GM19328 (cell line): ENCODE results near the gene ZFP36L1.

Source experiments
- ATAC-seq: cut with Tn5 transposase; IDR thresholded peaks from one replicate; pipeline ENCODE4 v1.9.1; 2021; ENCODE audit warnings: mild to moderate bottlenecking, moderate library complexity; ENCODE audit not compliant: unreplicated experiment

The ZFP36L1 gene

DNA sequence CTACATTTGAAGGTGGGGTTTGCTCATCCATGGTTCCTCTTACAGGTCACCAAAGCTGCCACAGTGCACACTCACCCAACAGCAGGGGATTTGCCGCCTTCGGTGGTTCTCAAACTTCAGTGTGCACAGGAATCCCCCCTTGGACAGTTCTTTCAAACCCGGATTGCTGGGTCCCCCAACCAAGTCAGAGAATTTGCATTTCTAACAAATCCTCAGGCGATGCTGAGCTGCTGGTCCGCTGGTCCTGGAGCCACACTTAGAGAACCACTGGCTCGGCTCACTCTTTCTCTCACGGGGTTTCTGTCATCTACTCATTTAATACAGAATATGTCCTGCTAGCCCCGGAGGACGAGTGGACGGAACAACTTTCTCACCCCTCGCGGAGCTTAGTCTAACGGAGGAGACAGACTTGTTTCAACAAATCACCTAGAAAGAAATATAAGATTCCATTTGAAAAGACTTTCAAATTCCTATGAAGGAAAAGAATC, 24.1 kb upstream of the ZFP36L1 start:
- no peak for ATAC-seq

DNA sequence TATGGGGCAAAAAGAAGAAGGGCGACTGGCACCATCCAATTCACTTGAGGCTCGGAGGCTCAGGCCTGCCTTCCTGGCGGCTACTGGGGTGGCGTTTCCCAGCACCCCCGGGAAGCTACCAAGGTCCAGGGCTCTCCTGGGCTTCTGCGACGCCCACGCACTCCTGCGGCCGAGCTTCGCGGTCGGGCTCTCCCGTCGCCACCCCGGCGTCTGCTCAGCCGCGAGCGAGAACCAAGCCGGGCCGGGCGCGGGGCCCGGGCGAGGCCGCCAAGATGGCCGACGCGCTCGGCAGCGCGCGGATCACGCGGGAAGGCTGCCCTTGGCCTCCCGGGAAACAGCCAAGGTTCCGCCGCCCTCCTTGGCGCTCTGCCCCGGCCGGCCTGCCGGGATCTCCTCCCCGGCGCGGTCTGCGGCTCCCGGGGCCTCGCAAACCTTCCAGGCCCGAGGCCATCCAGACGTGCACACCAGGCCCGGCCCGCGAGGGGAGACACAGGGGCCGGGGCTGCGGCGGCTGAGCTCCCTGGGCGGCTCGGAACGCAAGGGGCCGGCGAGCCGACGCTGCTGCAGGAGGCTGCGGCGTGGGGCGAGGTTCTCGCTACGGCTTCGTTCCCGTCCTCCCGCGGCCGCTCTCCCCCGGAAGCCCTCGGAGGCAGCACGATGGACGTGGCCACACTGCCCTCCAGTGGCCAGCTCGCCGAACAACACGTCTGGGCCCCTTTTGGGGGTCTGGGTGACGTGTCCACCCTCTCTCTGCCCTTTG, 23.5 kb upstream of the ZFP36L1 start:
- no peak for ATAC-seq

DNA sequence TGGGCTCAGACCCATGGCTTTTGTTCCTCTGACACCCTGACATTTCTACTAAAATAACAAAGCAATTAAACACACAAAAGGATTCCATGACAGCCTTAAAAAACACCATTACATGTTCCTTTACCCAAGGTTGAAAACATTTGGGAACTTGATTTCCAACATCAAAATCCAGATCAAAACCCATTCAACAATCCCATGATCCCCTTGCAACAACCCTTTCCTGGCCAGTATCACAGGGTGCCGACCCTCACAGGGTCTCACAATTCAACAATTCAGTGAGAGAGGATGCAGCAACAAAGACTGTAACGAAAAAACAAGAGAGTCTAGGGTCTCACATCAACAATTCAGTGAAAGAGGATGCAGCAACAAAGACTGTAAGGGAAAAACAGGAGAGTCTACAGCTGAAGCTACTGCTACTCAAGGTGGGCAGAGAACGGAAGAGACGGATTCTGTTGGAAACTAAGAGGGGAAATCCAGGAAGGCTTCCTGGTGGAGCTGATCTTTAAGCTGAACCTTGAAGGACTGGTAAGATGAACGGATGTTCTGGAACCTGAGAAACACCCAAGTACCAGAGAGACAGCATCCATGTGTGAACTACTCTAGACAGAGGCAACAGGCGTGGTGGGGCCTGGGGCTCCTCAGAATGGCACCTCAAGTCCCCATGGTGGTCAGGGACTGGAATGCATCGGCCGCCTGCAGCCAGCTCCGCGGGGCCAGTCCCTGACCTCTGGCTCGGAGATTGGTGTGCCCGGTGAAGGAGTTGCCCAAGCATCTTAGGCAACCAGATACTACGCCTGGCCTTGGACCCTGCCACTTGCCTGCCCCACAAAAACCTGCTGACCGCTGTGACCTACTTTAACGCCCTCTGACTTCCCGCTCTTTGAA, 22.7 kb upstream of the ZFP36L1 start:
- no peak for ATAC-seq

DNA sequence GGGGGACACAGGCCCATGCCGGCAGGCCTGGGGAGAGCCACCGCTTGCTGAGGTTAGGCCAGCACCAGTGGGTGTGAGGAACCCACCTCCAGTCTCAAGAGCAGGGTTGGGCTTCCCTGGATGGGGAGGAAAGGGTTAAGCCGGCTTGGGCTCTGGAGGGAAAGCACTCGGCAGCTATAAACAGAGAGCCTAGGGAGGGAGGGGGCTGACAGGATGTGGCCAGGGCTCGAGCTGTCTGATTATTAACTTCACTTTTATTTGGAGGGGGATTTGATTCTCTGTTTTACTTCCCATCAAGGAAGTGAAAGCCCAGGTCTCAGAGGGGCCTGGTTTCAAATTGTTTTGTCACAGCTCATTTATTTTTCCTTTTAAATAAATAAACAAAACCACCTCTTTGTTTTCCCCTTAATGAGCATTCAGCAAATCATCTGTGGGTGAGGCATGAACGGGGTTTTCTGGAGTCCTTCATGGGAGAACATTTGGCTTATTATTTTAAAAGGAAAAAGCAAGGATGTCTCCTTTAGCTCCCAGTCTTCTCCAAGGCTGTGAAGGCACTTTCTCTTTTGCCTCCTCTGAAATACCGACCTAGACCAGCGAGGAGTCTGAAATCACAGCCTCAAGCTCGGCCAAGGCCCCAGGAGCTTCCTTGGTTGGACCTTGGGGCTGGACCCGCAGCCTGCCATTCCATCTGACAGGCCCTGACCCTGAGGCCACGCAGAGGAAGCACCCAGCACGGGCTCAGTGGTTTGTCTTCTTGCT, 21.9 kb upstream of the ZFP36L1 start:
- no peak for ATAC-seq

DNA sequence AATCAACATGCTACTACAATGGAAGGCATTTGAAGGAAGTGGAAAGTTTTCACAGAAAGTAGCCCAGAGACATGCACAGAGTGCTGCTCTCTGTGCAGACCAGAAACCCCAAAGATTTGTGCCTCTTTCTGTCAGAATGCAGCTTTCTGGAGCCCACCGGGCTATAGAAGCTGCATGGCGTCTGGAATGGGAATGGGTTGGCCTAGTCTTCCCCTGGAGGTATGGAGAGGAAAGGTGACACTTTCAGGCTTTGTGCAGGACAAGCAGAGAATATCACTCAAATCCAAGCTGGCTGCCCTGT, 21.3 kb upstream of the ZFP36L1 start:
- no peak for ATAC-seq

DNA sequence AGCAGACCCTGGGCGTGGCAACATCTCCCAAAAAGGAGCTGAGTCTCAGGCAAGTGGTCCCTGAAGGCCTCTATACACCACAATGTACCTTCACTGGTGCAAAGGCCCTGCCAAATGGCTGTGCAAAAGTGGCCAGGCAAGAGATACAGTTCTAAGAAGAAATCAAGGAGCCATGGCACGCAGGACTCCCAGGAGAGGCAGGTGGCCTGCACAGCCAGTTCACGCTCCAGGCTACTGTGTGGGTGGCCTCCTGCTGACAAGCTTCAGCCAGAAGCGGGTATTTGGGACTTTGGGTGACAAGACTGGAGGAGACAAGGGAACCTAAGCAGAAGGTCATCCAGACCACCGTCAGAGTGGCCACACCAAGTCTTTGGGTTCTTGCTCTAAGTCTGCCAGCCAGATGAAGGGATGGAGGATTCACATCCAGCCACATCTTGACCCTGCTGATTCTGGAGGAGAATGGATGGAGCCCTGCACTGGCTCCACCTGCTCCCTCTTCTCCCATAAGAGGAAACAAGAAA, 20.5 kb upstream of the ZFP36L1 start:
- ATAC-seq: no peak

DNA sequence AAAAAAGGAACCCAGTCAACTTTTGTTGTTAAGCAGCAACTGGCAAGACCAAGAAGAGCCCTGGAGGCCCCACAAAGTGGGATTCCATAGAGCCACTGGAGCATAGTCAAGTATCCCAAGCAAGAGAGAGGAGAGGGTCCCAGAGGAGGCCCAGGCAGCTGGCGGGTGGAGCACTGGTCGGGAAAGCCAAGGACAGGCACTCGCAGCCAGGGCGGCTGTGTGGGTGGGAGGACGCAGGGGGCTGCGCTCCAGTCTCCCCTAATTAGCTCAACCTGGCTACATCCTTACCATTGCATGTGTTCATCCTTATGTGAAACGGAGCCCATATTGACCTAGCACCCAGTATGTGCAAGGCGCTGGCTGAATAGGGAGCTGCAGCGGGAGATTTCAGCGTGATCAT, 18.3 kb upstream of the ZFP36L1 start:
- no peak for ATAC-seq

DNA sequence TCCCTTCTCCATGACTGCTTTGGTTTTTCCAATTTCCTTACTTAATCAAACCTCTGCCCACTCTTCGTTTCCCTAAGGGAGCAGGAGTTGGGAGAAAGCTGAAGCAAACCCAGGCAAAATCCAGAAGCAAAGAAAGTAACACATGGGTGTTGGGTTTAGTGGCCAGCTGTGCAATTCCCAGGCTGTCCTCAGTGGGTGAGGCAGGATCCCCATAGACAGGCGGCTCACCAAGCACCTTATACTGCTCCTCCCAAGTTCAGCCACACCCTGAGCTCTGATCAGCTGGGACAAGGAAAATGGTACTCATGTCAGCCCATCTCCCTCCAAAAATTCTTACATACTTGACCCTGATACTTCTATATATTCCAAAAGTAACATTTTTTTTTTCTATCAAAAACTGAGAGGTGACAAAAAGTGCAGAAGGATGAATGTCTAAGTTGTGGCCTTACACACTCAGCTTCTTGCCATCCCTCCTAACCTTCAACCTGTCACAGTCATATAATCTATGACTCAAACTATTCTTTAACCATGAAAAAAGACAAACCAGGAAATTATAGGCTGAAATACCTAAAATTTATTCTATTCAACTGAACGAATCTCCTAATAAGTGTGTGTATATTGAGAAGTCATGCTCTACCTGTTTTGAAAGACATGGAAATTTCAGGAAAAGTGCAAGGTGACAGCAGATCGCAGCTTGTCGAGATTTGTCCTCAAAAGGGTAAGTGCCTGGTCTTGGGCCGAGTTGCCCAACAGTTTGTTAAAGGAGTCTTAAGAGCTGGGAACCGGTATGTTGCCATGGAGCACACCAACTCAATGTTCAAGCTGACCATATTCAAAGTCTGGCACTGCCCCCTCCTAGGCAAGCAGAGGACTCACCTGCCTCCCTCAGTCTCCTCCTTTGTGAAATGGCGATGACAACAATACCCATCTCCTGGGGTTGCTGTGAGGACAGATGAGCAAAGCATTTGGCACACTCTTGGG, 17.6 kb upstream of the ZFP36L1 start:
- no peak for ATAC-seq

DNA sequence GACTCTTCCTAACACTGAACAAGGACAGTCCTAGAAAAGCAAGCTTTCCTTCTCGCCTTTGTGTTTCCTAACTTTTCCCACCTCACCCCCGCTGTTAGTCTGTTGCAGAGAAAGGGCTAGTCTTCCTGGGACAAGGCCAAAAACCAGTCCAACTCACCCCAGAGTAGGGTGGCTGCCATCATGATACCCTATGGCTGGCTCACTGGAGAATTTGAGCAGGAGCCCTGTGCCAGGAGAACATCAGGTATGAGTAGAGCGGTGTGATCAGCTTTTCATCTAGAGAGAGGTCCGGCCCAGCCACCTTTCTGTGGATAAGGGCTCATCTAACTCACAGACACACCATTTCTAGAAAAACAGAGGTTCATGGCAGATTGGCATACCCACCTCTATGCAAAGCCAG, 16.7 kb upstream of the ZFP36L1 start:
- no peak for ATAC-seq

DNA sequence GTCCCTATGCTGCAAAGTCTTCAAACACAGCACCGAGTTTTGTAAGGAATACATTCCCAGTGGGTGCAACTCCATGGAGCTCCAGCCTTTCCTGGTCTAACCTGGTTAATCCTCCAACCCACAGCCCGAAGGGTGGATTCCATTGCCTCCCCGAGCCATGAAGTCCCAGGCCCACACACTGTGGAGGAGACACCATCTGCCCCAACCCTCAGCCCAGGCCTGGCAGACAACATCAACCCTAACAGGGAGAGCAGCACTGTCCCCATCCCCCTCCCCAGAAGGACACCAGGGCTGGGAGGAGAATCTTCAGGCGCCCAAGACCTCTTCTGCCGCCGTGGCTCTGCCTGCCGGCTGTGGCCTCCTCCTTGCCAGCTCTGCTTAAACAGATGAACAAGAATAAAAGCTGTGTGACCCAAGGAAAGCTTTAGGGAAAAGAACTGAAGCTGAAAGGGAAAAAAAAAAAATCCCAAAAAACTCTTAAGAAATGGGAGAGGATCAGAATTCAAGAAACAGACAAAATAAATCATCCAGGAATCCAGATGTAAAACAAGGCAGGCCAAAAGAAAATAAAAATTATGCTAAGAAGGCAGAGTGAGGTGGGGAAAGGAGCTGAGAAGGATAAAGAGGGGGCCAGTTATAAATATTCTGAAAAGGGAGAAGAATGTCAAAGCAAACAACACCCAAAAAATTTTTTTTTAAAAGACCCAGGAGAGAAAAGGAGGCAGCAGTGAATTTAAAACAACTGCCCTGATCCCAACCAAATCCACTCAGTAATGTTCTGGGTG, 16.0 kb upstream of the ZFP36L1 start:
- ATAC-seq: no peak

DNA sequence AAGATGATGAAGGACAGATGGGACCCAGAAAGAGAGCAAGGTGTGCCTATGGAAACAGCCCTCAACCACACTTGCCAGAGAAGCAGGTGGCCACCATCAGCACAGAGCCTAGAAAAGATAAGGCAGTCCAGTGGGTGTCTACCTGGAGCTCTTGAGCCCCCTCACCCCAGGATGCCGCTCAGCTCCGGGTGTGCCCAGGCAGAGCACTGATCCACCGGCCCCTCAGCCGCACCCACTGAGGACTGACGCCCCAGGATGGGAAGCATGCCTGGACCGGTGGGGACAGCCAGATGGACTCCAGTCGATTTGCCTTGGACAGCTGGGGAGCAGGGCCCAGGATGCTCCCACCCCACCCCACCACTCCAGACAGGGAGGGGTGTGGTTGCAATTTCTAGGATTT, 15.1 kb upstream of the ZFP36L1 start:
- no peak for ATAC-seq

DNA sequence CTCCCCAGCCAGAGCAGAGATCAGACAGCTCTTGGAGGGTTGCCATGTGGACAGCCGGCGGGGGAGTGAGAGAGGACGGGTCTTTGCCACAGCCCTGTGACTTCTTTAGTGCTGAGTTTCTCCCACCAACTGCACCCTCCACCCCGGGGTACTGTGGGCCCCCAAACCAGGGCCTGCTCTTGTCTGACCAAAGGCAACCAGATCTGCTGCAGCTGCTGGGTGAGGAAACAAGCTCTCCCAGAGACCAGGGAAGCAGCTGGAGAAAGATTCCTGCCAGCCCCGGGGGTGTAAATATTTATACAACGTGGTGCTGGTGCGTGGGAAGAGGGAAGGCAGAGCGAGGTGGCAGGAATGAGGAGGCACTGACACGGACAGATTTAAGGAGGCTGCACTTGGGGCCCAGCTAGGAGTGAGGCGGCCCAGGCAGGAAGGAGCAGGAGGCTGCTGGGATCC, 14.3 kb upstream of the ZFP36L1 start:
- ATAC-seq: no peak

DNA sequence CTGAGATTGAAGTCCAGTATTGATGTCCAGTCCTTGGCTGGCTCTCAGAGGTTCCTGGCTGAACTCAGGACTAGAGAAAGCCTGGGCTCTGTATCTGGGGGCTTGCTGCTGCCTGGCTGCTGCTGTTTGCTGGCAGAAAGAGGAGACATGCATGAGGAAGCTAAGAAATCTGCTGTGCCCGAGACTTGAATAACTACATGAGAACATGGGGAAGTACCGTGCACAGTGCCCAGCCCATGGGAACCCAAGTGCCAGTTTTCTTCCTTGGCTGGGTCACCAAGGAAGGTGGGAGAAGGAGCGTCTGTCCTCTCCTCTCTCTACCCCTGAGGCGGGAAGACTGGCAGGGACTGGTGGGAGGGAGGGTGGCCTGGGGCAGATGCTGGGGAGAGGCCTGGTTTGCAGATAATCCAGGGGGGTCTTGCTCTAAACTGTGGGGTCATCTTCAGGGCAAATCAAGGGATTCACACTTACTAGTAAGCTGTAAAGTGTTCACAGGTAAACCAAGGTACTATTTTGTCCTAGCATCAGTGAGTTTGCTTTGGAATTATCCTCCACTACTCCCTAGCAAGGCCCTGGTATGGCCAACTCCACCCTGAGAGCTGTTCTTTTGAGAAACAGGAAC, 13.8 kb upstream of the ZFP36L1 start:
- no peak for ATAC-seq

DNA sequence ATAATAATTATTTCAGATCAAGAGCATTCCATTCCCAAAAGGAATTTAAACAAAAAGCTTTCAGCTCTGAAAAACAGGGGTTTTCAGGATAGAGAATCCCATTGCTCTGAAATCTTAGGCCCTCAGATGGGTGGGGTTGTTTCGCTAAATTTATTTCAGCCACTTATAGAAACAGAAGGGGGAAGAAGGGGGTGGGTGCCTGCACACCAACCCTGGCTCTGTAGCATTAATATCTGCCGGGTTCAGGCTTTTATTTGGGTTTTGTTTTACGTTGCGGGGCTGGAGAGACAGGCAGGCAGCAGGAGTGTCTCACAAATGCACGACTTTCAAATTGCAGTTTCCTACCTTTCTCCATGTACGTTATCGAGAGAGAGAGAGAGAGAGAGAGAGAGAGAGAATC, 12.5 kb upstream of the ZFP36L1 start:
- ATAC-seq: no peak

DNA sequence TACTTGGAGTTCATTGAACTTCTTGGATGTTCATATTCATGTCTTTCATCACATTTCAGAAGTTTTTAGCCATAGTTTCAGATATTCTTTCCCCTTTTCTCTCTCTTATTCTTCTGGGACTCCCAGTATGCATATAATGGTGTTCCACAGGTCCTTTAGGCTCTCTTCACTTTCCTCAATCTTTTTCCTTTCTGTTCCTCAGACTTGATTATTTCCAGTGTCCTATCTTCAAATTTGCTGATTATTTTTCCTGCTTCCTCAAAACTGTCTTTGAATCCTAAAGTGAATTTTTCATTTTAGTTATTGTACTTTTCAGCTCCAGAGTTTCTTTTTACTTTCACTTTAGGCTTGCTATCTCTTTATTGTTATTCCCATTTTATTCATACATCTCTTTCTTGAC, 8.8 kb upstream of the ZFP36L1 start:
- no peak for ATAC-seq

DNA sequence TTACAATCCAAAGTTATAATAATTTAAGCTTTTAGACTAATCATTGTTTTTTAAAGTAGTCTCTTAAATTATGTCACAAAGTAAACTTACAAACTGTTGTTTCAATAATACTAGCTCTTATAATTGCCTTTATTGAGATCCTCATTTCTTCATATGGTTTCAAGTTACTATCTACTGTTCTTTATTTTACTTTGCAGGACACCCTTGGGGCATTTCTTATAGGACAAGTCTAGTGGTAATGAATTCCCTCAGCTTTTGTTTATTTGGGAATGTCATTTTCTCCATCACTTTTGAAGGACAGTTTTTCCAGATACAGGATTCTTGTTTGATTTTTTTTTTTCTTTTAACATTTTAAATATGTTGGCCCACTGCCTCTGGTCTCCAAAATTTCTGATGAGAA, 8.1 kb upstream of the ZFP36L1 start:
- ATAC-seq: no peak

DNA sequence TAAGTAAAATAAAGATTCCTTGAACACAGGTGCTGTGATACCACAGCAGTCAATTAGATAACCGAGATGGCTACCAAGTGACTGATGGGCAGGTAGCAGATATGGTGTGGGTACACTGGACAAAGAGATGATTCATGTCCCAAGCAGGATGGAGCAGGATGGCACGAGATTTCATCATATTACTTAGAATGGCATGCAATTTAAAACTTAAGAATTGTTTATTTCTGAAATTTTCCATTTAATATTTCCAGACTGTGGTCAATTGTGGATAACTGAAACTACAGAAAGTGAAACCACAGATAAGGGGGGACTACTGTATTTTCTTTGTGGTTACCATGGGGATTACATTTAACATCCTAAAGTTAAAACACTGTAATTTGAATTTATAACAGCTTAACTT, 7.5 kb upstream of the ZFP36L1 start:
- ATAC-seq: no peak

DNA sequence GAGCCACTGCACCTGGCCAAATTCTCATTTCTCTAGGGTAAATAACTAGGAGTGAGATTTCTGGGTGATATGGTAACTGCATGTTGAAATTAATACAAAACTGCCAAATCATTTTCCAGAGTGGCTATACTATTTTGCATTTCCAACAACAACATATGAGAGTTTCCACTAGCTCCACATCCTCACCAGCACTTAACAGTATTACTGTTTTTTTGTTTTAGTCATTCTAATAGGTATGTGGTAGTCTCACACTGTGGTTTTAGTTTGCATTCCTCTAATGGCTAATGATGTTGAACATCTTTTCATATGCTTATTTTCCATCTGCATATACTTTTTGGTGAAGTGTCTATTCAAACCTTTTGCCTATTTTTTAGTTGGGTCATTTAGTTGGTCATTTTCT, 5.8 kb upstream of the ZFP36L1 start:
- ATAC-seq: no peak

DNA sequence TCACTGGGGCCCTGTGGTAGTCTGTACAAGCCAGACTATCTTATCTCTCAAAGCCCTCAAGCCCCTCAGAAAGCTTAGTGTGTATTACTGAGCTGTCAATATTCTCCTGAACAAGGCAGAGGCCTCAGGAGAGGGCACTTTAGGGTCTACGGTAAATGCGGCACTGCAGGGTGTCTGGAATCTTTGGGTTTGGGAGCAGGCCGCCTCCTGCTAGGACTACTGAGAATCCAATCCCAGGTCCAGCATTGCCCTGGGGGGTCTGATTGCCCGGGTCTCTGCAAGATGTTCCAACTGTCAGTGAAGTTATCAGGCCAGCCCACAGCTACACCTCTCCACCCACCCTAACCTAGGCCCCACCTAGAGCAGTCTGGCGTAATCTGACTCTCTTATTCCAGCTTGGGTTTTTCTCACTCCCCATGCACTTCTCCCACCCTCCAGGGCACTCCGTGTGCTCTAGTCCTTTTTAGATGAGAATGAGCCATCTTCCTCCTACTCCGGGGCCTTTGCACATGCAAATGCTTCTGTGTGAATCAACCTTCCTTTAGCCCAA, 4.3 kb upstream of the ZFP36L1 start:
- no peak for ATAC-seq
